Activated CD8-positive, alpha-beta memory T cell treated with anti-CD3 and anti-CD28 coated beads, Interleukin-2, amount 50 U/mL, for 4 hours (primary cell): ENCODE results near the gene PPP2R1A.
"Not testable (repeated sequence)": the region's sequence is repeated elsewhere in the genome, so short reads cannot be mapped to it uniquely, and the experiment has no call there.

Experiments
- DNase-seq: peaks from one replicate; pipeline ENCODE4 v3.0.0-alpha.2; 2020

PPP2R1A gene

GRCh38 chr19:52265556-52265955 lies 75.7 kb downstream of the PPP2R1A start:
- DNase-seq = not testable (repeated sequence)

- peak; percentile 99 for DNase-seq
Observed at GRCh38 chr19:52269338-52270261, 79.7 kb downstream of the PPP2R1A start, which contains the start of gene ZNF766. Gene ZNF766 (plus strand): TSS chr19:52269587. CDS start chr19:52269614, 27 bp downstream.

- DNase-seq = no peak
Observed at GRCh38 chr19:52270266-52270885, 80.5 kb downstream of the PPP2R1A start.

GRCh38 chr19:52273301-52273700 lies 83.4 kb downstream of the PPP2R1A start:
- DNase-seq = no peak

- DNase-seq = no peak
Observed at GRCh38 chr19:52274191-52274590, 84.3 kb downstream of the PPP2R1A start.

GRCh38 chr19:52275988-52276387 lies 86.1 kb downstream of the PPP2R1A start:
- DNase-seq = no peak

GRCh38 chr19:52277471-52277870 lies 87.6 kb downstream of the PPP2R1A start:
- DNase-seq = no peak
